ENCODE measurements around the gene MINDY2.

DNA sequence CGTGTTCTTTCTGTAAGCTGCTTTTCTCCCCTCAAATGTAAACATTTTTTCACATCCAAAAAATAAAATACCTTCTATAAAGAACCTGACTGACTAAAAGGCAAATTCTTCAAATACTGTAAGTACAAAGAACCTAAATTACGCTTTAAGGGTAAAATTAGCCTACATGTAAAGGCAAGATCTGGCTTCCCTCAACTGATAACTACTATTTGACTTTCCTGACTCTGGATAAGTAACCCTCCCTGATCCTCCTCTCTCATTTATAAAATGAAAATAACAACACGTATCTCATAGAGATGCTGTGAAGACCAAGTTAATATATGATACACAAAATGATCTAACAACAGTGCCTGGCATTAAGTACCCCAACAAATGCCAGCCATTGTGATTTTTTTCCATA lies 33.8 kb upstream of the MINDY2 start:
- TF ChIP-seq POLR2A (IDR thresholded peaks at IDR 0.05; ENCODE audit: low read depth, low read length): no peak
- TF ChIP-seq SPI1 (IDR thresholded peaks at IDR 0.05; ENCODE audit: low read depth, low read length): no peak
- TF ChIP-seq POLR2AphosphoS5 (IDR thresholded peaks at IDR 0.05; ENCODE audit: low read depth, low read length): no peak
- TF ChIP-seq POU2F2 (IDR thresholded peaks at IDR 0.05; ENCODE audit: low read depth, low read length): no peak
- no peak for TF ChIP-seq TAF1 (IDR thresholded peaks at IDR 0.05; ENCODE audit: low read depth, low read length)

All from GM12891 (cell line).